Neural cell (in vitro differentiated cells): Measurements from ENCODE around the gene ZNF71. TPM values are rescaled to one million over a fixed set of nuclear protein-coding genes. Genes with fewer than 3 reads are reported as not detected.

Experiments used
- H2AFZ ChIP-seq: fragments of 200-600, 300-800 bp; sonication (generic), shearing (Covaris generic); 2 replicates; pipeline ENCODE4 v1.6.0; 2014; ENCODE audit warnings: low read depth, mild to moderate bottlenecking, antibody characterized with exemption, low read length, moderate library complexity
- H3F3A ChIP-seq: fragments of 200-600 bp; shearing (Covaris generic); 2 replicates; pipeline ENCODE4 v1.6.1; 2016; ENCODE audit warnings: mild to moderate bottlenecking, moderate library complexity, mixed read lengths, antibody characterized with exemption, low read length; ENCODE audit not compliant: insufficient read depth, poor library complexity, severe bottlenecking
- H3K27ac ChIP-seq: fragments of 200-600, 300-800 bp; sonication (generic), shearing (Covaris generic); 2 replicates; pipeline ENCODE4 v1.5.1; 2014; ENCODE audit warnings: mild to moderate bottlenecking, low read length, moderate library complexity
- H3K27me3 ChIP-seq: fragments of 300-800, 200-600 bp; sonication (generic), shearing (Covaris generic); 2 replicates; pipeline ENCODE4 v1.6.0; 2014; ENCODE audit warnings: mild to moderate bottlenecking, low read depth, low read length, moderate library complexity; ENCODE audit not compliant: insufficient read depth
- H3K36me3 ChIP-seq: fragments of 300-800, 200-600 bp; sonication (generic), shearing (Covaris generic); 2 replicates; pipeline ENCODE4 v1.5.1; 2014; ENCODE audit warnings: mild to moderate bottlenecking, antibody characterized with exemption, low read length, moderate library complexity; ENCODE audit not compliant: insufficient read depth
- H3K4me2 ChIP-seq: fragments of 300-800, 200-600 bp; sonication (generic), shearing (Covaris generic); 2 replicates; pipeline ENCODE4 v1.6.0; 2014; ENCODE audit warnings: mild to moderate bottlenecking, low read length
- H3K4me3 ChIP-seq: fragments of 300-800, 200-600 bp; sonication (generic), shearing (Covaris generic); 2 replicates; pipeline ENCODE4 v1.5.1; 2014; ENCODE audit warnings: mild to moderate bottlenecking, low read length, moderate library complexity
- H3K79me2 ChIP-seq: fragments of 200-600 bp; shearing (Covaris generic); replicated peaks from 2 replicates; pipeline ENCODE4 v1.6.0; 2014; ENCODE audit warnings: mild to moderate bottlenecking, low read length, moderate library complexity; ENCODE audit not compliant: insufficient read depth
- H3K9ac ChIP-seq: fragments of 300-800, 200-600 bp; sonication (generic), shearing (Covaris generic); 2 replicates; pipeline ENCODE4 v1.6.1; 2016; ENCODE audit warnings: mild to moderate bottlenecking, low read length, mixed read lengths
- H3K9me2 ChIP-seq: fragments of 200-600 bp; shearing (Covaris generic); 2 replicates; pipeline ENCODE4 v1.6.1; 2016; ENCODE audit warnings: mild to moderate bottlenecking, low read length, mixed read lengths; ENCODE audit not compliant: insufficient read depth
- H3K9me3 ChIP-seq: fragments of 200-600, 300-800 bp; sonication (generic), shearing (Covaris generic); 2 replicates; pipeline ENCODE4 v1.6.1; 2016; ENCODE audit warnings: mild to moderate bottlenecking, mixed run types, low read length, moderate library complexity, mixed read lengths
- H4K20me1 ChIP-seq: fragments of 200-600 bp; shearing (Covaris generic); 2 replicates; pipeline ENCODE4 v1.6.1; 2016; ENCODE audit warnings: mild to moderate bottlenecking, mixed run types; ENCODE audit not compliant: insufficient read depth
- EP300 ChIP-seq: fragments of 450-650 bp; conservative IDR thresholded peaks from 2 replicates; pipeline ENCODE4 v1.6.1; 2014; ENCODE audit warnings: antibody characterized with exemption, mild to moderate bottlenecking, moderate library complexity; ENCODE audit not compliant: poor library complexity, severe bottlenecking
- EZH2 ChIP-seq: fragments of 200-600, 300-800 bp; shearing (Covaris generic), sonication (generic); IDR thresholded peaks from 2 replicates; pipeline ENCODE4 v1.6.1; 2014; ENCODE audit warnings: antibody characterized with exemption, low read length, borderline replicate concordance, mild to moderate bottlenecking; ENCODE audit not compliant: insufficient read depth, poor library complexity, severe bottlenecking
- MXI1 ChIP-seq: fragments of 450-650 bp; conservative IDR thresholded peaks from 2 replicates; pipeline ENCODE4 v1.6.1; 2014; ENCODE audit warnings: antibody characterized with exemption, mild to moderate bottlenecking; ENCODE audit not compliant: poor library complexity, severe bottlenecking
- POLR2AphosphoS5 ChIP-seq: IDR thresholded peaks from 2 replicates; pipeline ENCODE4 v1.6.1; 2012
- RAD21 ChIP-seq: fragments of 450-650 bp; conservative IDR thresholded peaks from 2 replicates; pipeline ENCODE4 v1.6.1; 2014; ENCODE audit warnings: antibody characterized with exemption, mild to moderate bottlenecking, moderate library complexity
- SMC3 ChIP-seq: fragments of 450-650 bp; conservative IDR thresholded peaks from 2 replicates; pipeline ENCODE4 v1.6.1; 2014; ENCODE audit warnings: antibody characterized with exemption, mild to moderate bottlenecking, moderate library complexity; ENCODE audit not compliant: poor library complexity
- TAF1 ChIP-seq: IDR thresholded peaks from 2 replicates; pipeline ENCODE4 v1.6.1; 2012; ENCODE audit warnings: low read depth
- polyA plus RNA-seq: library from polyadenylated mRNA; depleted of rRNA; stranded (reverse); fragments of >200 nt; gene quantifications from 2 replicates; pipeline ENCODE4 v1.2.3, GENCODE V29; 2014
- TF ChIP-seq, protein P1 (sequence below): fragments of 450-650 bp; IDR thresholded peaks from 2 replicates; pipeline ENCODE4 v1.5.1; 2014; ENCODE audit warnings: antibody characterized with exemption, mild to moderate bottlenecking, moderate library complexity; ENCODE audit not compliant: poor library complexity, severe bottlenecking
- TF ChIP-seq, protein P2 (sequence below): IDR thresholded peaks from 2 replicates; pipeline ENCODE4 v1.6.1; 2012; ENCODE audit warnings: borderline replicate concordance

ZNF71 gene
- polyA plus RNA-seq, 1 donor from 2014 or later = 28.8 TPM

DNA sequence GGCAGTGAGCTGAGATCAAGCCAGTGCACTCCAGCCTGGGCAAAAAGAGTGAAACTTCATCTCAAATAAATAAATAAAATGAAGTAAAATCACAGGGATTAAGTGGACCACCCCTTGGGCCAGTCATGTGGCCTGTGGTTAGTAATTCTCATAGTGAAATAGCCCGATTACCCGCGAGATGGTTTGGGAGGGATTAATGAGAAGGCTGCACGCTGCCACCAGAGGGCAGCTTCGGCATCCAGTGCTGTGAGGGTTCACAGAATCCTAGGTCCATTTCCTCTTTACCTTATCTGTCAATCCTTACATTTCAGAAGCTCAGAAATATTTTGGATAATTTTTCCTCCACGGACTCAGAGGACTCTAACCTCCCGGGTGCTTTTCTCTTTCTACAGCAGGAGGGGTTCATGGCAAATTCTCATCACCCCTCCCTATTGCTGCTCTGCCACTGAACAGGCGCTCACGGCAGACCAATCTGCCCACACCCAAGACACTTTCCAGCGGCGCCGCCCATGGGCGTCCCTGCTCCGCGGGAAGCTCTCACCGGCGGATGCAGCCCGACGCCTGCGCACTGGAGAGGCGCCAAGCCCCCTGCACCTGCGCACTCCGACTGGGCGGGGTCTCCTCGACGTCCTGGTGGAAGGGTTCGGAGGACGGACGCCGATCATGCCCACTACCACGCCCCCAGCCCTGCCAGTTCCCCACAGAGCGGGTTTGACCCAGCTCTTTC lies 65.4 kb downstream of the ZNF71 start:
- Histone ChIP-seq H3K4me3 (no peak overlapping the region), H4K20me1 (no peaks in the 10 kb centered on the region), H2AFZ (no peak overlapping the region), H3K79me2 (no peaks in the 10 kb centered on the region), H3K4me2 (no peak overlapping the region), H3K9ac (no peak overlapping the region), H3K27ac (no peak overlapping the region), H3K9me2 (no peaks in the 10 kb centered on the region), H3F3A (no peaks in the 10 kb centered on the region), H3K36me3 (no peaks in the 10 kb centered on the region), H3K27me3 (no peaks in the 10 kb centered on the region), H3K9me3 (peaks cover 25% of the 10 kb centered on the region)
- no peak for TF ChIP-seq EZH2
- no peak for TF ChIP-seq MXI1
- no peak for TF ChIP-seq RAD21
- no peak for TF ChIP-seq TAF1
- TF ChIP-seq EP300 = no peak
- TF ChIP-seq, protein P1, sequence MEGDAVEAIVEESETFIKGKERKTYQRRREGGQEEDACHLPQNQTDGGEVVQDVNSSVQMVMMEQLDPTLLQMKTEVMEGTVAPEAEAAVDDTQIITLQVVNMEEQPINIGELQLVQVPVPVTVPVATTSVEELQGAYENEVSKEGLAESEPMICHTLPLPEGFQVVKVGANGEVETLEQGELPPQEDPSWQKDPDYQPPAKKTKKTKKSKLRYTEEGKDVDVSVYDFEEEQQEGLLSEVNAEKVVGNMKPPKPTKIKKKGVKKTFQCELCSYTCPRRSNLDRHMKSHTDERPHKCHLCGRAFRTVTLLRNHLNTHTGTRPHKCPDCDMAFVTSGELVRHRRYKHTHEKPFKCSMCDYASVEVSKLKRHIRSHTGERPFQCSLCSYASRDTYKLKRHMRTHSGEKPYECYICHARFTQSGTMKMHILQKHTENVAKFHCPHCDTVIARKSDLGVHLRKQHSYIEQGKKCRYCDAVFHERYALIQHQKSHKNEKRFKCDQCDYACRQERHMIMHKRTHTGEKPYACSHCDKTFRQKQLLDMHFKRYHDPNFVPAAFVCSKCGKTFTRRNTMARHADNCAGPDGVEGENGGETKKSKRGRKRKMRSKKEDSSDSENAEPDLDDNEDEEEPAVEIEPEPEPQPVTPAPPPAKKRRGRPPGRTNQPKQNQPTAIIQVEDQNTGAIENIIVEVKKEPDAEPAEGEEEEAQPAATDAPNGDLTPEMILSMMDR = no peak
- TF ChIP-seq POLR2AphosphoS5 = no peak
- TF ChIP-seq, protein P2, sequence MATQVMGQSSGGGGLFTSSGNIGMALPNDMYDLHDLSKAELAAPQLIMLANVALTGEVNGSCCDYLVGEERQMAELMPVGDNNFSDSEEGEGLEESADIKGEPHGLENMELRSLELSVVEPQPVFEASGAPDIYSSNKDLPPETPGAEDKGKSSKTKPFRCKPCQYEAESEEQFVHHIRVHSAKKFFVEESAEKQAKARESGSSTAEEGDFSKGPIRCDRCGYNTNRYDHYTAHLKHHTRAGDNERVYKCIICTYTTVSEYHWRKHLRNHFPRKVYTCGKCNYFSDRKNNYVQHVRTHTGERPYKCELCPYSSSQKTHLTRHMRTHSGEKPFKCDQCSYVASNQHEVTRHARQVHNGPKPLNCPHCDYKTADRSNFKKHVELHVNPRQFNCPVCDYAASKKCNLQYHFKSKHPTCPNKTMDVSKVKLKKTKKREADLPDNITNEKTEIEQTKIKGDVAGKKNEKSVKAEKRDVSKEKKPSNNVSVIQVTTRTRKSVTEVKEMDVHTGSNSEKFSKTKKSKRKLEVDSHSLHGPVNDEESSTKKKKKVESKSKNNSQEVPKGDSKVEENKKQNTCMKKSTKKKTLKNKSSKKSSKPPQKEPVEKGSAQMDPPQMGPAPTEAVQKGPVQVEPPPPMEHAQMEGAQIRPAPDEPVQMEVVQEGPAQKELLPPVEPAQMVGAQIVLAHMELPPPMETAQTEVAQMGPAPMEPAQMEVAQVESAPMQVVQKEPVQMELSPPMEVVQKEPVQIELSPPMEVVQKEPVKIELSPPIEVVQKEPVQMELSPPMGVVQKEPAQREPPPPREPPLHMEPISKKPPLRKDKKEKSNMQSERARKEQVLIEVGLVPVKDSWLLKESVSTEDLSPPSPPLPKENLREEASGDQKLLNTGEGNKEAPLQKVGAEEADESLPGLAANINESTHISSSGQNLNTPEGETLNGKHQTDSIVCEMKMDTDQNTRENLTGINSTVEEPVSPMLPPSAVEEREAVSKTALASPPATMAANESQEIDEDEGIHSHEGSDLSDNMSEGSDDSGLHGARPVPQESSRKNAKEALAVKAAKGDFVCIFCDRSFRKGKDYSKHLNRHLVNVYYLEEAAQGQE = no peak
- no peak for TF ChIP-seq SMC3

DNA sequence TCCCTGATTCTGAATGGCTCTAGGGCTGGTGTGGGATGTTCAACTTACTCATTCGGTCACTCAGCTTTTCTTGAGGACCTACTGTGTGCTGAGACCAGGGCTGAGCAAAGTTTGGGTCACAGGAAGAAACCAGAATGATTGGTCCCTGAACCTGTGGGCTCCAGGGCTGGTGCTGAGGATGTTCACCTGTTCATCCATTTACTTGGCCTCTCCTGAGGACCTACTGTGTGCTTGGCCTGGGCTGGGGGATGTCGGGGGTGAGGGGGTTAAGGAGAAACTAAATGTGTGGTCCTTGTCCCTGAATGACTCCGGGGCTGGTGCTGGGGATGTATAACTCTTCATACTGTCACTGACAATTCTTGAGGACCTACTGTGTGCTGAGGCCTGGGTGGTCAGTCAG lies 66.1 kb downstream of the ZNF71 start:
- no peak overlapping the region for H3K27ac ChIP-seq
- H3K4me3 ChIP-seq = no peak overlapping the region
- H3K9me3 ChIP-seq = peaks cover 22% of the 10 kb centered on the region
- TF ChIP-seq EP300 (no peak), MXI1 (no peak), SMC3 (no peak), EZH2 (no peak), TAF1 (no peak), POLR2AphosphoS5 (no peak)
- TF ChIP-seq, protein P1 = no peak
- H3K9ac ChIP-seq = no peak overlapping the region
- no peak overlapping the region for H3K4me2 ChIP-seq
- no peaks in the 10 kb centered on the region for H3K79me2 ChIP-seq
- no peaks in the 10 kb centered on the region for H3K9me2 ChIP-seq
- H3F3A ChIP-seq = no peaks in the 10 kb centered on the region
- H3K36me3 ChIP-seq = no peaks in the 10 kb centered on the region
- H4K20me1 ChIP-seq = no peaks in the 10 kb centered on the region
- H3K27me3 ChIP-seq = no peaks in the 10 kb centered on the region
- no peak overlapping the region for H2AFZ ChIP-seq
